PFSK-1 (cell line): ENCODE measurements around the gene MFF.

Source experiments
- FOXP2 ChIP-seq: optimal IDR thresholded peaks from 2 replicates; pipeline ENCODE3; 2011; ENCODE audit warnings: borderline replicate concordance, control low read depth, inconsistent platforms; ENCODE audit not compliant: insufficient read depth; ENCODE audit errors: extremely low read length, extremely low read depth
- POLR2AphosphoS5 ChIP-seq: IDR thresholded peaks from 2 replicates; pipeline ENCODE4 v1.6.1; 2012; ENCODE audit warnings: low read depth, mild to moderate bottlenecking, control low read depth, low read length, moderate library complexity
- REST ChIP-seq, 2 experiments: IDR thresholded peaks; 2 replicates each; pipeline versions ENCODE4 v1.6.1 to v1.8.0; 2011 to 2012; ENCODE audit warnings: low read depth in 2 of 2, low read length in 2 of 2, control low read depth in 1 of 2, inconsistent platforms in 1 of 2, mild to moderate bottlenecking in 1 of 2, moderate library complexity in 1 of 2; ENCODE audit not compliant: insufficient read depth in 1 of 2
- SIN3A ChIP-seq: IDR thresholded peaks from 2 replicates; pipeline ENCODE4 v1.6.1; 2012; ENCODE audit warnings: mild to moderate bottlenecking, low read length, moderate library complexity, borderline replicate concordance; ENCODE audit not compliant: insufficient read depth
- TAF1 ChIP-seq: IDR thresholded peaks from 2 replicates; pipeline ENCODE4 v1.6.1; 2012; ENCODE audit warnings: low read length, control low read depth, borderline replicate concordance; ENCODE audit not compliant: insufficient read depth

Gene MFF

GRCh38 chr2:227320305-227321094 is 4.6 kb upstream of the MFF start:
- TF ChIP-seq REST (IDR thresholded peaks at IDR 0.05; ENCODE audit: insufficient read depth in 1 of 2, low read depth in 2 of 2, low read length in 2 of 2) (no peak), SIN3A (no peak), TAF1 (no peak), FOXP2 (no peak), POLR2AphosphoS5 (no peak)

- TF ChIP-seq POLR2AphosphoS5: no peak
- no peak for TF ChIP-seq FOXP2
- no peak for TF ChIP-seq SIN3A
- no peak for TF ChIP-seq TAF1
- TF ChIP-seq REST (IDR thresholded peaks at IDR 0.05; ENCODE audit: insufficient read depth in 1 of 2, low read depth in 2 of 2, low read length in 2 of 2): no peak
Observed at GRCh38 chr2:227322530-227323205, 2.4 kb upstream of the MFF start.

- TF ChIP-seq FOXP2: no peak
- TF ChIP-seq SIN3A: no peak
Observed at GRCh38 chr2:227323818-227324217, 1.2 kb upstream of the MFF start.

GRCh38 chr2:227324642-227324994 is 433 bp upstream of the MFF start:
- TF ChIP-seq REST (IDR thresholded peaks at IDR 0.05; ENCODE audit: insufficient read depth in 1 of 2, low read depth in 2 of 2, low read length in 2 of 2) (no peak), POLR2AphosphoS5 (no peak), SIN3A (no peak), TAF1 (no peak), FOXP2 (no peak)

- no peak; the same call in 1 of the 2 replicates for TF ChIP-seq POLR2AphosphoS5
- no peak for TF ChIP-seq SIN3A
- no peak for TF ChIP-seq REST (IDR thresholded peaks at IDR 0.05; ENCODE audit: insufficient read depth in 1 of 2, low read depth in 2 of 2, low read length in 2 of 2)
- TF ChIP-seq FOXP2: no peak
- TF ChIP-seq TAF1: no peak
Observed at GRCh38 chr2:227325839-227326195, 766 bp downstream of the MFF start.
